Neural cell (in vitro differentiated cells): ENCODE data around the gene ARL3. TPM values are rescaled to one million over a fixed set of nuclear protein-coding genes. Genes with fewer than 3 reads are reported as not detected.

ENCODE experiments used
- H2AFZ ChIP-seq: fragments of 200-600, 300-800 bp; sonication (generic), shearing (Covaris generic); 2 replicates; pipeline ENCODE4 v1.6.0; 2014; ENCODE audit warnings: low read depth, mild to moderate bottlenecking, antibody characterized with exemption, low read length, moderate library complexity
- H3F3A ChIP-seq: fragments of 200-600 bp; shearing (Covaris generic); 2 replicates; pipeline ENCODE4 v1.6.1; 2016; ENCODE audit warnings: mild to moderate bottlenecking, moderate library complexity, mixed read lengths, antibody characterized with exemption, low read length; ENCODE audit not compliant: insufficient read depth, poor library complexity, severe bottlenecking
- H3K27ac ChIP-seq: fragments of 200-600, 300-800 bp; sonication (generic), shearing (Covaris generic); 2 replicates; pipeline ENCODE4 v1.5.1; 2014; ENCODE audit warnings: mild to moderate bottlenecking, low read length, moderate library complexity
- H3K27me3 ChIP-seq: fragments of 300-800, 200-600 bp; sonication (generic), shearing (Covaris generic); 2 replicates; pipeline ENCODE4 v1.6.0; 2014; ENCODE audit warnings: mild to moderate bottlenecking, low read depth, low read length, moderate library complexity; ENCODE audit not compliant: insufficient read depth
- H3K36me3 ChIP-seq: fragments of 300-800, 200-600 bp; sonication (generic), shearing (Covaris generic); 2 replicates; pipeline ENCODE4 v1.5.1; 2014; ENCODE audit warnings: mild to moderate bottlenecking, antibody characterized with exemption, low read length, moderate library complexity; ENCODE audit not compliant: insufficient read depth
- H3K4me2 ChIP-seq: fragments of 300-800, 200-600 bp; sonication (generic), shearing (Covaris generic); 2 replicates; pipeline ENCODE4 v1.6.0; 2014; ENCODE audit warnings: mild to moderate bottlenecking, low read length
- H3K4me3 ChIP-seq: fragments of 300-800, 200-600 bp; sonication (generic), shearing (Covaris generic); 2 replicates; pipeline ENCODE4 v1.5.1; 2014; ENCODE audit warnings: mild to moderate bottlenecking, low read length, moderate library complexity
- H3K79me2 ChIP-seq: fragments of 200-600 bp; shearing (Covaris generic); replicated peaks from 2 replicates; pipeline ENCODE4 v1.6.0; 2014; ENCODE audit warnings: mild to moderate bottlenecking, low read length, moderate library complexity; ENCODE audit not compliant: insufficient read depth
- H3K9ac ChIP-seq: fragments of 300-800, 200-600 bp; sonication (generic), shearing (Covaris generic); 2 replicates; pipeline ENCODE4 v1.6.1; 2016; ENCODE audit warnings: mild to moderate bottlenecking, low read length, mixed read lengths
- H3K9me2 ChIP-seq: fragments of 200-600 bp; shearing (Covaris generic); 2 replicates; pipeline ENCODE4 v1.6.1; 2016; ENCODE audit warnings: mild to moderate bottlenecking, low read length, mixed read lengths; ENCODE audit not compliant: insufficient read depth
- H3K9me3 ChIP-seq: fragments of 200-600, 300-800 bp; sonication (generic), shearing (Covaris generic); 2 replicates; pipeline ENCODE4 v1.6.1; 2016; ENCODE audit warnings: mild to moderate bottlenecking, mixed run types, low read length, moderate library complexity, mixed read lengths
- H4K20me1 ChIP-seq: fragments of 200-600 bp; shearing (Covaris generic); 2 replicates; pipeline ENCODE4 v1.6.1; 2016; ENCODE audit warnings: mild to moderate bottlenecking, mixed run types; ENCODE audit not compliant: insufficient read depth
- CTCF ChIP-seq: fragments of 450-650 bp; IDR thresholded peaks from 2 replicates; pipeline ENCODE4 v1.5.1; 2014; ENCODE audit warnings: antibody characterized with exemption, mild to moderate bottlenecking, moderate library complexity; ENCODE audit not compliant: poor library complexity, severe bottlenecking
- EP300 ChIP-seq: fragments of 450-650 bp; conservative IDR thresholded peaks from 2 replicates; pipeline ENCODE4 v1.6.1; 2014; ENCODE audit warnings: antibody characterized with exemption, mild to moderate bottlenecking, moderate library complexity; ENCODE audit not compliant: poor library complexity, severe bottlenecking
- EZH2 ChIP-seq: fragments of 200-600, 300-800 bp; shearing (Covaris generic), sonication (generic); IDR thresholded peaks from 2 replicates; pipeline ENCODE4 v1.6.1; 2014; ENCODE audit warnings: antibody characterized with exemption, low read length, borderline replicate concordance, mild to moderate bottlenecking; ENCODE audit not compliant: insufficient read depth, poor library complexity, severe bottlenecking
- MXI1 ChIP-seq: fragments of 450-650 bp; conservative IDR thresholded peaks from 2 replicates; pipeline ENCODE4 v1.6.1; 2014; ENCODE audit warnings: antibody characterized with exemption, mild to moderate bottlenecking; ENCODE audit not compliant: poor library complexity, severe bottlenecking
- POLR2AphosphoS5 ChIP-seq: IDR thresholded peaks from 2 replicates; pipeline ENCODE4 v1.6.1; 2012
- RAD21 ChIP-seq: fragments of 450-650 bp; conservative IDR thresholded peaks from 2 replicates; pipeline ENCODE4 v1.6.1; 2014; ENCODE audit warnings: antibody characterized with exemption, mild to moderate bottlenecking, moderate library complexity
- REST ChIP-seq: IDR thresholded peaks from 2 replicates; pipeline ENCODE4 v1.6.1; 2012; ENCODE audit warnings: borderline replicate concordance
- SMC3 ChIP-seq: fragments of 450-650 bp; conservative IDR thresholded peaks from 2 replicates; pipeline ENCODE4 v1.6.1; 2014; ENCODE audit warnings: antibody characterized with exemption, mild to moderate bottlenecking, moderate library complexity; ENCODE audit not compliant: poor library complexity
- TAF1 ChIP-seq: IDR thresholded peaks from 2 replicates; pipeline ENCODE4 v1.6.1; 2012; ENCODE audit warnings: low read depth
- polyA plus RNA-seq: library from polyadenylated mRNA; depleted of rRNA; stranded (reverse); fragments of >200 nt; gene quantifications from 2 replicates; pipeline ENCODE4 v1.2.3, GENCODE V29; 2014

ARL3 gene
- polyA plus RNA-seq, 1 donor from 2014 or later: 56.0 TPM

GRCh38 chr10:102646610-102647442 lies 67.4 kb downstream of the ARL3 start:
- Histone ChIP-seq H3K36me3 (no peaks in the 10 kb centered on the region), H4K20me1 (peaks cover 18% of the 10 kb centered on the region), H3K9me3 (no peaks in the 10 kb centered on the region), H3K79me2 (peaks cover 87% of the 10 kb centered on the region), H3K9me2 (no peaks in the 10 kb centered on the region), H3K27ac (peak overlapping the region; percentile 81), H3K4me2 (peak overlapping the region; percentile 93), H3K4me3 (peak overlapping the region; percentile 97), H3K27me3 (no peaks in the 10 kb centered on the region), H3K9ac (peak overlapping the region; percentile 99), H3F3A (no peaks in the 10 kb centered on the region), H2AFZ (no peak overlapping the region)
- TF ChIP-seq EP300 (no peak), POLR2AphosphoS5 (no peak), RAD21 (no peak), TAF1 (no peak), MXI1 (no peak), REST (no peak), EZH2 (no peak), CTCF (no peak), SMC3 (no peak)

- H3K79me2 ChIP-seq: peaks cover 78% of the 10 kb centered on the region
- peak overlapping the region; percentile 93 for H3K4me2 ChIP-seq
- H2AFZ ChIP-seq: no peak overlapping the region
- no peaks in the 10 kb centered on the region for H3K9me2 ChIP-seq
- peak overlapping the region; percentile 97 for H3K4me3 ChIP-seq
- H3K9ac ChIP-seq: peak overlapping the region; percentile 99
- no peaks in the 10 kb centered on the region for H3K27me3 ChIP-seq
- no peaks in the 10 kb centered on the region for H3F3A ChIP-seq
- H3K36me3 ChIP-seq: no peaks in the 10 kb centered on the region
- H4K20me1 ChIP-seq: peaks cover 16% of the 10 kb centered on the region
- no peak for TF ChIP-seq CTCF
- peak; percentile 50 for TF ChIP-seq REST
- TF ChIP-seq EZH2: no peak
- peak; percentile 37 for TF ChIP-seq POLR2AphosphoS5
- peak; percentile 82 for TF ChIP-seq TAF1
- peak overlapping the region; percentile 81 for H3K27ac ChIP-seq
- no peaks in the 10 kb centered on the region for H3K9me3 ChIP-seq
Observed at GRCh38 chr10:102645741-102646609, 68.2 kb downstream of the ARL3 start.
